SK-N-SH treated with all-trans-retinoic acid at 6 μM for 48 hours (cell line): ENCODE measurements around the gene PHPT1.

Source experiments
- ATAC-seq: fragments of 200-7000 bp; cut with Tn5 transposase; 3 replicates; pipeline ENCODE4 v1.9.1; 2020; ENCODE audit warnings: mild to moderate bottlenecking, moderate library complexity
- ARNTL ChIP-seq: fragments of 450-650 bp; formaldehyde crosslinking; IDR thresholded peaks from 2 replicates; pipeline ENCODE4 v1.5.0; 2020; ENCODE audit warnings: low read depth, mild to moderate bottlenecking, moderate library complexity, borderline replicate concordance
- BACH2 ChIP-seq: fragments of 250-450 bp; sonication (Bioruptor Pico); IDR thresholded peaks from 2 replicates; pipeline ENCODE4 v1.9.0; 2021; ENCODE audit warnings: mild to moderate bottlenecking, borderline replicate concordance
- CREB5 ChIP-seq: fragments of 250-450 bp; sonication (Bioruptor Pico); IDR thresholded peaks from 2 replicates; pipeline ENCODE4 v1.5.1; 2020; ENCODE audit warnings: low read depth, mild to moderate bottlenecking, moderate library complexity
- ESRRG ChIP-seq: fragments of 250-450 bp; sonication (Bioruptor Pico); IDR thresholded peaks from 2 replicates; pipeline ENCODE4 v1.6.1; 2021; ENCODE audit warnings: mild to moderate bottlenecking
- GLIS3 ChIP-seq: fragments of 250-450 bp; sonication (Bioruptor Pico); IDR thresholded peaks from 2 replicates; pipeline ENCODE4 v1.5.0; 2020; ENCODE audit warnings: mild to moderate bottlenecking, moderate library complexity
- OSR1 ChIP-seq: fragments of 250-450 bp; sonication (Bioruptor Pico); IDR thresholded peaks from 2 replicates; pipeline ENCODE4 v1.8.0; 2022; ENCODE audit warnings: moderate library complexity, mild to moderate bottlenecking, inconsistent platforms
- POU6F1 ChIP-seq: fragments of 250-450 bp; sonication (Bioruptor Pico); IDR thresholded peaks from 2 replicates; pipeline ENCODE4 v1.8.0; 2021; ENCODE audit warnings: low read depth, mild to moderate bottlenecking, moderate library complexity, borderline replicate concordance
- PPARA ChIP-seq: fragments of 250-450 bp; sonication (Bioruptor Pico); IDR thresholded peaks from 2 replicates; pipeline ENCODE4 v1.5.0; 2020; ENCODE audit warnings: mild to moderate bottlenecking, borderline replicate concordance
- RARB ChIP-seq: fragments of 250-450 bp; sonication (Bioruptor Pico); IDR thresholded peaks from 2 replicates; pipeline ENCODE4 v1.8.0; 2021; ENCODE audit warnings: mild to moderate bottlenecking, moderate library complexity
- SNAI2 ChIP-seq: fragments of 250-450 bp; sonication (Bioruptor Pico); IDR thresholded peaks from 2 replicates; pipeline ENCODE4 v1.5.0; 2020; ENCODE audit warnings: mild to moderate bottlenecking, moderate library complexity
- TCF4 ChIP-seq: fragments of 250-450 bp; sonication (Bioruptor Pico); IDR thresholded peaks from 2 replicates; pipeline ENCODE4 v1.8.0; 2021; ENCODE audit warnings: mild to moderate bottlenecking, moderate library complexity, borderline replicate concordance
- TOX ChIP-seq: fragments of 250-450 bp; sonication (Bioruptor Pico); IDR thresholded peaks from 2 replicates; pipeline ENCODE4 v1.8.0; 2021; ENCODE audit warnings: mild to moderate bottlenecking, moderate library complexity, borderline replicate concordance
- TSHZ2 ChIP-seq: fragments of 250-450 bp; sonication (Bioruptor Pico); IDR thresholded peaks from 2 replicates; pipeline ENCODE4 v1.5.0; 2020; ENCODE audit warnings: mild to moderate bottlenecking, moderate library complexity
- ZFP3 ChIP-seq: fragments of 250-450 bp; sonication (Bioruptor Pico); IDR thresholded peaks from 2 replicates; pipeline ENCODE4 v1.5.0; 2020; ENCODE audit warnings: mild to moderate bottlenecking, moderate library complexity
- ZFP30 ChIP-seq: fragments of 450-650 bp; formaldehyde crosslinking; IDR thresholded peaks from 2 replicates; pipeline ENCODE4 v1.5.0; 2022; ENCODE audit warnings: mild to moderate bottlenecking, moderate library complexity
- ZNF565 ChIP-seq: fragments of 450-650 bp; formaldehyde crosslinking; conservative IDR thresholded peaks from 2 replicates; pipeline ENCODE4 v1.5.0; 2020; ENCODE audit warnings: low read depth, mild to moderate bottlenecking, moderate library complexity
- ZNF70 ChIP-seq: fragments of 450-650 bp; formaldehyde crosslinking; IDR thresholded peaks from 2 replicates; pipeline ENCODE4 v1.5.0; 2020; ENCODE audit warnings: mild to moderate bottlenecking, moderate library complexity
- ZNF8 ChIP-seq: fragments of 450-650 bp; formaldehyde crosslinking; IDR thresholded peaks from 2 replicates; pipeline ENCODE4 v1.5.0; 2020; ENCODE audit warnings: mild to moderate bottlenecking, moderate library complexity

PHPT1 gene

GRCh38 chr9:136854113-136854841, 5.1 kb downstream of the PHPT1 start:
- TF ChIP-seq ZNF8 (CRISPR knock-in tag) (no peak), POU6F1 (no peak), TOX (CRISPR knock-in tag) (no peak), ESRRG (CRISPR knock-in tag) (no peak), GLIS3 (no peak), ZFP3 (CRISPR knock-in tag) (no peak), TSHZ2 (CRISPR knock-in tag) (no peak)
- ATAC-seq = no peak

- TF ChIP-seq SNAI2 (CRISPR knock-in tag) = no peak
- no peak for TF ChIP-seq RARB (CRISPR knock-in tag)
- no peak for TF ChIP-seq ZFP30
- TF ChIP-seq OSR1 (CRISPR knock-in tag) = no peak
- no peak for TF ChIP-seq TSHZ2 (CRISPR knock-in tag)
- no peak for TF ChIP-seq TCF4 (CRISPR knock-in tag)
- TF ChIP-seq ARNTL (CRISPR knock-in tag) = no peak
- TF ChIP-seq ZNF565 (CRISPR knock-in tag) = no peak
- no peak for TF ChIP-seq PPARA (CRISPR knock-in tag)
- no peak for TF ChIP-seq POU6F1
- no peak for TF ChIP-seq CREB5 (CRISPR knock-in tag)
- no peak for TF ChIP-seq ZNF8 (CRISPR knock-in tag)
- no peak for ATAC-seq
Observed at GRCh38 chr9:136854842-136855460, 5.7 kb downstream of the PHPT1 start.

- no peak for TF ChIP-seq PPARA (CRISPR knock-in tag)
- TF ChIP-seq GLIS3 = no peak
- no peak for TF ChIP-seq POU6F1
- no peak for TF ChIP-seq BACH2 (CRISPR knock-in tag)
- no peak for TF ChIP-seq SNAI2 (CRISPR knock-in tag)
- TF ChIP-seq ZNF70 (CRISPR knock-in tag) = no peak
- TF ChIP-seq TOX (CRISPR knock-in tag) = no peak
- TF ChIP-seq ARNTL (CRISPR knock-in tag) = no peak
- no peak for ATAC-seq
Observed at GRCh38 chr9:136855461-136856078, 6.4 kb downstream of the PHPT1 start.
